ENCODE results near the gene MYO18B.

Gene MYO18B

DNA sequence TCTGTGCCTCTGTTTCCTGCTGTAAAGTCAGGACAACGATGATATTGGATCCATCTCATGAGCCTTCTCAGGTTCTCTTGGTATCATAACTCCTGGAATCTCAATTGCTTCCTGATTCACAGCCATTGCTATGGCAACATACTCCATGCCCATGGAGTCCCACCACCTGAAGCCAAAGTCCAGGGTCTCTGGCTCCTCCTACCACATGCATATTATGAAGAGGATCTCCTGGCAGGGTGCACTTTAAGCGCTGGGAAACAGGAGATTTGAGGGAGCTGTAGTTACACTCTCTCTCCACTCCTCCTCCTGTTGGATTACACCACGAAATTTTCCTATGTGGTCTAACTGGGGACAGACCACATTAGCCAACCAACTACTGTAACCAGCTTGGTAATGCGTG lies 296.4 kb downstream of the MYO18B start:
- TF ChIP-seq SPI1 (IDR thresholded peaks at IDR 0.05; ENCODE audit: borderline replicate concordance, low read depth), result no peak
- TF ChIP-seq REST (IDR thresholded peaks at IDR 0.05; ENCODE audit: insufficient replicate concordance, low read depth), result no peak
- TF ChIP-seq POLR2AphosphoS5 (IDR thresholded peaks at IDR 0.05; ENCODE audit: low read depth), result no peak
- TF ChIP-seq, protein P1, sequence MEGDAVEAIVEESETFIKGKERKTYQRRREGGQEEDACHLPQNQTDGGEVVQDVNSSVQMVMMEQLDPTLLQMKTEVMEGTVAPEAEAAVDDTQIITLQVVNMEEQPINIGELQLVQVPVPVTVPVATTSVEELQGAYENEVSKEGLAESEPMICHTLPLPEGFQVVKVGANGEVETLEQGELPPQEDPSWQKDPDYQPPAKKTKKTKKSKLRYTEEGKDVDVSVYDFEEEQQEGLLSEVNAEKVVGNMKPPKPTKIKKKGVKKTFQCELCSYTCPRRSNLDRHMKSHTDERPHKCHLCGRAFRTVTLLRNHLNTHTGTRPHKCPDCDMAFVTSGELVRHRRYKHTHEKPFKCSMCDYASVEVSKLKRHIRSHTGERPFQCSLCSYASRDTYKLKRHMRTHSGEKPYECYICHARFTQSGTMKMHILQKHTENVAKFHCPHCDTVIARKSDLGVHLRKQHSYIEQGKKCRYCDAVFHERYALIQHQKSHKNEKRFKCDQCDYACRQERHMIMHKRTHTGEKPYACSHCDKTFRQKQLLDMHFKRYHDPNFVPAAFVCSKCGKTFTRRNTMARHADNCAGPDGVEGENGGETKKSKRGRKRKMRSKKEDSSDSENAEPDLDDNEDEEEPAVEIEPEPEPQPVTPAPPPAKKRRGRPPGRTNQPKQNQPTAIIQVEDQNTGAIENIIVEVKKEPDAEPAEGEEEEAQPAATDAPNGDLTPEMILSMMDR (IDR thresholded peaks at IDR 0.05; ENCODE audit: insufficient read depth, low read length), result no peak
- TF ChIP-seq GABPA (IDR thresholded peaks at IDR 0.05; ENCODE audit: low read depth), result no peak
- no peaks in the 10 kb centered on the region for H3K27me3 ChIP-seq (ENCODE audit: insufficient read depth, poor library complexity, severe bottlenecking)
- no peak overlapping the region for H3K4me3 ChIP-seq (replicated peaks; ENCODE audit: insufficient read depth, low read length)
- H3K27ac ChIP-seq (replicated peaks), result no peak overlapping the region
- no peak for DNase-seq (ENCODE audit: low read depth in 1 of 2, low spot score in 1 of 2)

GRCh38 chr22:26041931-26042330 lies 299.9 kb downstream of the MYO18B start:
- TF ChIP-seq, protein P1 (IDR thresholded peaks at IDR 0.05; ENCODE audit: insufficient read depth, low read length), result no peak
- TF ChIP-seq POLR2AphosphoS5 (IDR thresholded peaks at IDR 0.05; ENCODE audit: low read depth) (no peak), GABPA (IDR thresholded peaks at IDR 0.05; ENCODE audit: low read depth) (no peak), SPI1 (IDR thresholded peaks at IDR 0.05; ENCODE audit: borderline replicate concordance, low read depth) (no peak), REST (IDR thresholded peaks at IDR 0.05; ENCODE audit: insufficient replicate concordance, low read depth) (no peak)

DNA sequence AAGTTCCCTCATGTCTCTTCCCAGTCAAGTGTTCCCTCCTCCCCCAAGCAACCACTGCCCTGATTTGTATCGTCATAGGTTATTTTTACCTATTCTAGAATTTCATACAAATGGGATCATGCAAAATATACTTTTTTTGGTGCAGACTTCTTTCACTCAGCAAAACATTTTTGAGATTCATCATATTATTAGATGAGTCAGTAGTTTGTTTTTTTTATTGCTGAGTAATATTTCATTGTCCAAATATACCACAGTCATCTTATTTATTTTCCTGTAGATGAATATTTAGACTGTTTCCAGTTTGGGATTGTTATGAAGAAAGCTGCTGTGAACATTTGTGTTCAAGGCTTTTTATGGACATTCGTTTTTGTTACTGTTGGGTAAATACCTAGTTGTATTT lies 301.0 kb downstream of the MYO18B start:
- Histone ChIP-seq H3K27ac (replicated peaks) (no peak overlapping the region), H3K4me3 (replicated peaks; ENCODE audit: insufficient read depth, low read length) (no peak overlapping the region), H3K27me3 (ENCODE audit: insufficient read depth, poor library complexity, severe bottlenecking) (no peaks in the 10 kb centered on the region)
- no peak for TF ChIP-seq REST (IDR thresholded peaks at IDR 0.05; ENCODE audit: insufficient replicate concordance, low read depth)
- TF ChIP-seq, protein P1 (IDR thresholded peaks at IDR 0.05; ENCODE audit: insufficient read depth, low read length), result no peak
- no peak for TF ChIP-seq SPI1 (IDR thresholded peaks at IDR 0.05; ENCODE audit: borderline replicate concordance, low read depth)
- no peak for TF ChIP-seq POLR2AphosphoS5 (IDR thresholded peaks at IDR 0.05; ENCODE audit: low read depth)
- no peak for TF ChIP-seq GABPA (IDR thresholded peaks at IDR 0.05; ENCODE audit: low read depth)
- DNase-seq (ENCODE audit: low read depth in 1 of 2, low spot score in 1 of 2), result no peak

More at GRCh38 chr22:26041931-26042330, 299.9 kb downstream of the MYO18B start:
- Histone ChIP-seq H3K27ac (replicated peaks) (no peak overlapping the region), H3K4me3 (replicated peaks; ENCODE audit: insufficient read depth, low read length) (no peak overlapping the region), H3K27me3 (ENCODE audit: insufficient read depth, poor library complexity, severe bottlenecking) (no peaks in the 10 kb centered on the region)
- no peak for DNase-seq (ENCODE audit: low read depth in 1 of 2, low spot score in 1 of 2)
